LNCaP clone FGC (cell line): Measurements from ENCODE around the gene KCTD10.

Experiments
- DNase-seq: peaks from one replicate; pipeline ENCODE4 v3.0.0-alpha.2; 2011; ENCODE audit warnings: low read depth
- H3K4me3 ChIP-seq: 2 replicates; pipeline ENCODE4 v1.5.1; 2011; ENCODE audit warnings: mild to moderate bottlenecking, low read depth, low read length, control low read depth
- TF ChIP-seq, protein P1 (sequence below): IDR thresholded peaks from 2 replicates; pipeline ENCODE4 v1.5.1; 2012; ENCODE audit warnings: mild to moderate bottlenecking; ENCODE audit not compliant: control insufficient read depth, insufficient read depth; ENCODE audit errors: extremely low read depth

Gene KCTD10

GRCh38 chr12:109464642-109465351 is 12.3 kb downstream of the KCTD10 start:
- no peak overlapping the region for H3K4me3 ChIP-seq
- TF ChIP-seq, protein P1, sequence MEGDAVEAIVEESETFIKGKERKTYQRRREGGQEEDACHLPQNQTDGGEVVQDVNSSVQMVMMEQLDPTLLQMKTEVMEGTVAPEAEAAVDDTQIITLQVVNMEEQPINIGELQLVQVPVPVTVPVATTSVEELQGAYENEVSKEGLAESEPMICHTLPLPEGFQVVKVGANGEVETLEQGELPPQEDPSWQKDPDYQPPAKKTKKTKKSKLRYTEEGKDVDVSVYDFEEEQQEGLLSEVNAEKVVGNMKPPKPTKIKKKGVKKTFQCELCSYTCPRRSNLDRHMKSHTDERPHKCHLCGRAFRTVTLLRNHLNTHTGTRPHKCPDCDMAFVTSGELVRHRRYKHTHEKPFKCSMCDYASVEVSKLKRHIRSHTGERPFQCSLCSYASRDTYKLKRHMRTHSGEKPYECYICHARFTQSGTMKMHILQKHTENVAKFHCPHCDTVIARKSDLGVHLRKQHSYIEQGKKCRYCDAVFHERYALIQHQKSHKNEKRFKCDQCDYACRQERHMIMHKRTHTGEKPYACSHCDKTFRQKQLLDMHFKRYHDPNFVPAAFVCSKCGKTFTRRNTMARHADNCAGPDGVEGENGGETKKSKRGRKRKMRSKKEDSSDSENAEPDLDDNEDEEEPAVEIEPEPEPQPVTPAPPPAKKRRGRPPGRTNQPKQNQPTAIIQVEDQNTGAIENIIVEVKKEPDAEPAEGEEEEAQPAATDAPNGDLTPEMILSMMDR: no peak
- no peak for DNase-seq

DNA sequence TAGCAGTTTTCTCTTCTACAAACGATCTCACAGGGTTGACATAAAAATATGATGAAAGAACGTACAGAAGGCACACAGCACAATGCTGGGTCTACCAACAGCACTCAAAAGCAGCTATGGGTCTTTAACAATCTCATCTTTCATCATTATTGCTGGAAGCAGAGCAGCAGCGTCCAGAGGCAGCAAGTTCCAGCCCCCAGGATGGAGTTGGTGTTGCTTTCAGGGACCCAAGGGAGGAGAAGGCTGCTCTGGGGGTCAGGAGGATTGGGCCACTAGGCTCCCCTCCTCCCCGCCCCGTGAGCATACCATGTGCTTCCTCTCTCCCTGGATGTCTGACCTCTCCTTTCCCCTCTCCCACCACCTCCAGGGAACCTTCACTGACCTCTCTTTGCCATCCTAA is 13.3 kb downstream of the KCTD10 start:
- H3K4me3 ChIP-seq: no peak overlapping the region

DNA sequence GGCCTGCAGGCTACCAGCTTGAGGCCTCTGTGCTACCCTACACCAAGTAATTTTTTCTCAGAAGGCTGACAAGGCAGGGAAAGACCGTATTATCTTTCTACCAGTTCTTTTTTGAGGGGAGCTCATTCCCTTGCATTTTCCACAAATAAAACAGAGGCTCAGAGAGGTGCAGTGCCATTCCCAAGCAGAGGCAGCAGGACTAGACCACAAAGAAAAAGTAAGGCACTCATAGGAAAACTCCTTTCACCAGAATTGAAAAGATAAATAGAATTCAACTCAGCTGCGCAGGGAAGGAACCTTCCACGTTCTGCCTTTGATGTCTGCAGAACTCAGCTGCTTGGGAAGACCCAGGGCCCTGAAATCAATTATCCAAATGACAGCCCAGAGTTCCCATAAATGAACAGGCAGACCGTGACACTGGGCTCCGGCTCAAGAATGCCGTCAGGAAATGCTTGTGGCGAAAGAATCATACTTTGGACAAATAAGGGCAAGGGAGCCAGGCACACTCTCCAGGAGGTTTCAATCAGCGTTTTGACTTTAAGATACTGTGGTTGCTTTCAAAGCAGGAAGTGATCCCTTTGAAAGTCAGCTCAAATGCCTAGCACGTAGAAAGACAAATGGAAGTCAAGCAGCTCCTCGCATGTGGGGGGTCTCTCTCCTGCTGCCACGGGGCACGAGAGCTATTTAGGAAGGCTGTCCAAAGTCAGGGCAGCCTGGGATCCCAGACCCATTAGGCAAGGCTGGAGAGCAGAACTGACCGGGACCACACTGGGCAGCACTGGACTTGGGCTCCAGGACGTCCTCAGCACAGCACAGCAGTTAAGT is 14.0 kb downstream of the KCTD10 start:
- DNase-seq: peak; percentile 74
- 0 out of 2 replicates have a peak overlapping the region, but pooled peaks have one; percentile 6 for H3K4me3 ChIP-seq
- TF ChIP-seq, protein P1: no peak

More for the DNA sequence above, 13.3 kb downstream of the KCTD10 start:
- TF ChIP-seq, protein P1: no peak
- no peak for DNase-seq

DNA sequence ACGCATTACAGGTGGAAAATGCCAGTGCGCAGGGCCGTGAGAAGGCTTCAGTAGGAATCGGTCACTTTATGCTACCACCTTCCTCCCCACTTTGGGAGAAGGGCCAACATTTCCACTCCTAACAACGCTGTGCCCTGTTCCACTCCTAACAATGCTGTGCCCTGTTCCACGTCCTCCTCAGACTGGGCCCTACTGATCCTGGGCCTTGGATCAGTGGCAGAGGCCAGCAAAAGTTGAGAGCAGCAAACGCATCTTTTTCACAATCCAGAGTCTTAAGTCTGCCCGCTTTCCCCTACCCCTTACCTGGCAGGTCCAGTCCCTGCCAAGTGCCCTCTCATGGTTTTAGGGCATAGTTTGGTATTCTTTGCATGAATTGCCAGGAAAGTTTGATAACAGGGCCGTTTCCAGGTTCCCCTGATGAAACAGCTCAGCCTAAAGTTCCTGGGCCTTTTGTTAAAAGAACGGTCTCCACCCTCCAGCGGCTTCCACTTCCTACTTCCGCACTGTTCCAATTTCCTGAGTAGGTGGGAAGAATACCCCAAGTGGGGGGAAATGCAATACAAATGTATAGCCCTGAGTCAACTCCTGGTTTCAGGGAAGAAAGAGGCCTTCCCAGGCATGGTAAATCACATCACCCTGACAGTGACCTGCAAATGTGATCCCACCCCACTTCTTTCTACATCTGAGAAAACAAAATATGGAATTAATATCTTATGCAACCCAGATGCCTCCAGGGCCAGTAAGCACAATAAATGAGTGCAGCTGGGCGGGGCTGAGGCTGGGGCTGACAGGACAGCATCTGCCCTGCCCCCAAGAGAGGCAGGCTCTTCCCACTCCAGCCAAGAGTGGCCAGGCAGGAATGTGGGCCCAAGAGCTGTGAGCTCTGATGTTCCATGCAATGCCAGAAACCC is 15.0 kb downstream of the KCTD10 start:
- DNase-seq: peak; percentile 42
- no peak overlapping the region for H3K4me3 ChIP-seq
- TF ChIP-seq, protein P1: no peak

- H3K4me3 ChIP-seq: no peak overlapping the region
- no peak for DNase-seq
- TF ChIP-seq, protein P1: no peak
Observed at GRCh38 chr12:109461049-109461845, 15.9 kb downstream of the KCTD10 start.

DNA sequence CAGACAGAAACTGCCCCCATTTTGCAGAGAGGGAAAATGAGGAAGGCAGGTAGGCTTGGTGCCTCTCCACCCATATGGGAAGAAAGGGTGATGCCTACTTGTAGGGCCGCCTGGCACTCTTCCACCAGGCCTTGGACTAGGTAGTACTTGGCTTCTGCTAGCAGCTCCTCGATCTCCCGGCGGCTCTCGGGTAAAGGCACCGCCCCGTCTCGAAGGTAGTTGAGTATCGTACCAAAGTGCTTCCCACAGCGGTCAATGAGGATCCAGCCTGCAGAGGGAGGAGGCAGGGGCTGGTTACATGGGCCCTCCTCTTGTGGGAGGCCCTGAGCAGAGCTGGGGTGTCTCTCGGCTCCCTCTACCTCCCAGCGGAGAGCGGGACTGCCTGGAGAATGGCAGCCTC is 16.6 kb downstream of the KCTD10 start:
- no peak overlapping the region for H3K4me3 ChIP-seq
- TF ChIP-seq, protein P1: no peak
- no peak for DNase-seq
